Bronchial epithelial cell (primary cell): Measurements from ENCODE around the gene SNAPIN. TPM values are rescaled to one million over a fixed set of nuclear protein-coding genes. Genes with fewer than 3 reads are reported as not detected.

ENCODE experiments used
- DNase-seq: peaks from one replicate; pipeline ENCODE4 v3.0.0-alpha.2; 2010; ENCODE audit warnings: low read depth
- FAIRE-seq: peaks from 2 replicates; lab custom pipeline; 2011; peaks lifted over from hg19 to GRCh38; lab: Jason Lieb, UNC
- H3K27me3 ChIP-seq: 2 replicates; pipeline ENCODE4 v1.5.1; 2011; ENCODE audit warnings: low read length; ENCODE audit not compliant: control insufficient read depth, insufficient read depth
- H3K36me3 ChIP-seq: 2 replicates; pipeline ENCODE4 v1.5.1; 2011; ENCODE audit warnings: low read length; ENCODE audit not compliant: control insufficient read depth, insufficient read depth
- H3K4me3 ChIP-seq: 2 replicates; pipeline ENCODE4 v1.5.1; 2011; ENCODE audit warnings: mild to moderate bottlenecking, low read depth, low read length, control low read depth
- total RNA-seq: library from RNA; depleted of rRNA; stranded (reverse); fragments of >200 nt; gene quantifications from 2 replicates; pipeline ENCODE4 v1.2.1, GENCODE V29; 2014
- TF ChIP-seq, protein P1 (sequence below): IDR thresholded peaks from 2 replicates; pipeline ENCODE4 v1.5.1; 2011; ENCODE audit warnings: mild to moderate bottlenecking, moderate library complexity, low read length, control low read depth, inconsistent platforms; ENCODE audit not compliant: insufficient read depth, severe bottlenecking

SNAPIN gene
- total RNA-seq, 1 donor from 2014 or later: 59.5 TPM

- TF ChIP-seq, protein P1, sequence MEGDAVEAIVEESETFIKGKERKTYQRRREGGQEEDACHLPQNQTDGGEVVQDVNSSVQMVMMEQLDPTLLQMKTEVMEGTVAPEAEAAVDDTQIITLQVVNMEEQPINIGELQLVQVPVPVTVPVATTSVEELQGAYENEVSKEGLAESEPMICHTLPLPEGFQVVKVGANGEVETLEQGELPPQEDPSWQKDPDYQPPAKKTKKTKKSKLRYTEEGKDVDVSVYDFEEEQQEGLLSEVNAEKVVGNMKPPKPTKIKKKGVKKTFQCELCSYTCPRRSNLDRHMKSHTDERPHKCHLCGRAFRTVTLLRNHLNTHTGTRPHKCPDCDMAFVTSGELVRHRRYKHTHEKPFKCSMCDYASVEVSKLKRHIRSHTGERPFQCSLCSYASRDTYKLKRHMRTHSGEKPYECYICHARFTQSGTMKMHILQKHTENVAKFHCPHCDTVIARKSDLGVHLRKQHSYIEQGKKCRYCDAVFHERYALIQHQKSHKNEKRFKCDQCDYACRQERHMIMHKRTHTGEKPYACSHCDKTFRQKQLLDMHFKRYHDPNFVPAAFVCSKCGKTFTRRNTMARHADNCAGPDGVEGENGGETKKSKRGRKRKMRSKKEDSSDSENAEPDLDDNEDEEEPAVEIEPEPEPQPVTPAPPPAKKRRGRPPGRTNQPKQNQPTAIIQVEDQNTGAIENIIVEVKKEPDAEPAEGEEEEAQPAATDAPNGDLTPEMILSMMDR: no peak
- FAIRE-seq (no peak), DNase-seq (no peak)
- peak within 1 kb of the TSS; percentile 50 for H3K4me3 ChIP-seq
- no peaks in the 10 kb centered on the region for H3K27me3 ChIP-seq
- peaks cover 4% of the 10 kb centered on the region for H3K36me3 ChIP-seq
Measured at GRCh38 chr1:153627715-153628626, 30.5 kb upstream of the SNAPIN start, which contains the start of gene S100A1. TSS of gene S100A1 (plus strand) at chr1:153628434. CDS start at chr1:153630522, 2,088 bp downstream.

GRCh38 chr1:153628638-153629342 is 29.7 kb upstream of the SNAPIN start:
- FAIRE-seq (no peak), DNase-seq (no peak)
- H3K4me3 ChIP-seq: no peak overlapping the region
- TF ChIP-seq, protein P1: no peak
- peaks cover 4% of the 10 kb centered on the region for H3K36me3 ChIP-seq
- H3K27me3 ChIP-seq: no peaks in the 10 kb centered on the region

GRCh38 chr1:153629343-153629665 is 29.2 kb upstream of the SNAPIN start:
- Histone ChIP-seq H3K27me3 (no peaks in the 10 kb centered on the region), H3K4me3 (no peak overlapping the region), H3K36me3 (peaks cover 2% of the 10 kb centered on the region)
- TF ChIP-seq, protein P1: no peak
- no peak for DNase-seq
- FAIRE-seq: no peak

- FAIRE-seq (no peak), DNase-seq (no peak)
- TF ChIP-seq, protein P1: no peak
- no peaks in the 10 kb centered on the region for H3K27me3 ChIP-seq
- peaks cover 2% of the 10 kb centered on the region for H3K36me3 ChIP-seq
- H3K4me3 ChIP-seq: no peak overlapping the region
Measured at GRCh38 chr1:153629971-153630370, 28.5 kb upstream of the SNAPIN start.

DNA sequence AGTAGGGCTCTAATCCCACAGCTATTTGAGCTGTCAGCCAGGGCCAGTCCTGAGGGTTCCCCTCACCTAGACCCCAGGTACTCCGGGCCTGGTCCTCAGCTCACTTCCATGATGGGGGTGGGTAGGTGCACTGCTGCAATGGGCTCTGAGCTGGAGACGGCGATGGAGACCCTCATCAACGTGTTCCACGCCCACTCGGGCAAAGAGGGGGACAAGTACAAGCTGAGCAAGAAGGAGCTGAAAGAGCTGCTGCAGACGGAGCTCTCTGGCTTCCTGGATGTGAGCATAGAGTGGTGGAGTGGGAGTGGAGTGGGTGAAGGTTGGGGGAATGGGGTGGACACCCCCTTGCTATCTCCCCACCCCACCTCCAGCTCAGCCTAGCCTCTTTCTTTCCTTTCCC is 28.1 kb upstream of the SNAPIN start:
- Histone ChIP-seq H3K36me3 (peaks cover 2% of the 10 kb centered on the region), H3K4me3 (no peak overlapping the region), H3K27me3 (no peaks in the 10 kb centered on the region)
- DNase-seq: no peak
- TF ChIP-seq, protein P1: no peak
- no peak for FAIRE-seq
